C4-2B (cell line): ENCODE measurements around the gene COBL.

Experiments
- CTCF ChIP-seq: fragments of 450-650 bp; conservative IDR thresholded peaks from 2 replicates; pipeline ENCODE4 v1.5.1; 2017; ENCODE audit warnings: mild to moderate bottlenecking
- ZFX ChIP-seq: fragments of 450-650 bp; IDR thresholded peaks from 2 replicates; pipeline ENCODE4 v1.6.1; 2017

- no peak for TF ChIP-seq CTCF
- no peak for TF ChIP-seq ZFX
Measured at GRCh38 chr7:51128545-51129435, 187.8 kb downstream of the COBL start.
